ENCODE results near the gene ADAMTS8.

The ADAMTS8 gene

DNA sequence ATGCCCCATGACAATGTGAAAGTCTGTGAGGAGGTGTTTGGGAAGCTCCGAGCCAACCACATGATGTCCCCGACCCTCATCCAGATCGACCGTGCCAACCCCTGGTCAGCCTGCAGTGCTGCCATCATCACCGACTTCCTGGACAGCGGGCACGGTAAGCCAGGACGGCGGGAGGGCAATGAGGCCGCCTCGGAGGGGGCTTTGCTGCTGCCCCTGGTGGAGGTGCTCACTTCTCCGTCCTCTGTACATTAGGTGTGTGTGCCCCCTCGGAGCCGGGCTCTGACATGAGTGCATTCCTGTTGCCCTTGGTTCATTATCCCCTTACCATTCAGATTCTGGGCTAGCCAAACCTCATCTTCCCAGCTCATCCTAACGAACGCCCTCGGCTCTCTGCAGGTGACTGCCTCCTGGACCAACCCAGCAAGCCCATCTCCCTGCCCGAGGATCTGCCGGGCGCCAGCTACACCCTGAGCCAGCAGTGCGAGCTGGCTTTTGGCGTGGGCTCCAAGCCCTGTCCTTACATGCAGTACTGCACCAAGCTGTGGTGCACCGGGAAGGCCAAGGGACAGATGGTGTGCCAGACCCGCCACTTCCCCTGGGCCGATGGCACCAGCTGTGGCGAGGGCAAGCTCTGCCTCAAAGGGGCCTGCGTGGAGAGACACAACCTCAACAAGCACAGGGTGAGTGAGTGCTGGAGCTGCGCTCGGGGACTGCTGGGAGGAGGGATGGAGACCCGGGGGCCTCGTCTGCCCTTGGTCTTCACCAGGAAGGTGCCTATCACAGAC is 33.9 kb upstream of the ADAMTS8 start:
- DNase-seq (ENCODE audit: low read depth), result no peak

DNA sequence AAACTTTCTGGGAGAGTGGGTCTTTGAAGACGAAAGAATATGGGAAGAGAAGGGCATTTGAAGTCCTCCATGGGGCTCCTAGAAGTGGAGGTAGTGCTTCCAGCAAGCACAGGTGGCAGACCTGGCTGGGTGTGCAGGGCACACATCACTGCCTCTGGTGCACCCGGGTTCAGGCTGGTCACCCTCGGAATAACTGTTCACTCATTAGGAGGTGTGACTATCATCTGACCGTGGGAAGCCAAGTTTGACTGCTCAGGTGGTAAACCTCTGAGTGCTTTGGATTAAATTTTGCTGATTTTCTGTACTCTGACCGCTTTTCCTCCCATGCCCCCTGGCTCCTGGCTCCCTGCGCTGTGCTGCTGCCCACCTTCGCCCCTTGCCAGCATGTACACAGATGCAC is 31.1 kb upstream of the ADAMTS8 start:
- DNase-seq (ENCODE audit: low read depth), result no peak

DNA sequence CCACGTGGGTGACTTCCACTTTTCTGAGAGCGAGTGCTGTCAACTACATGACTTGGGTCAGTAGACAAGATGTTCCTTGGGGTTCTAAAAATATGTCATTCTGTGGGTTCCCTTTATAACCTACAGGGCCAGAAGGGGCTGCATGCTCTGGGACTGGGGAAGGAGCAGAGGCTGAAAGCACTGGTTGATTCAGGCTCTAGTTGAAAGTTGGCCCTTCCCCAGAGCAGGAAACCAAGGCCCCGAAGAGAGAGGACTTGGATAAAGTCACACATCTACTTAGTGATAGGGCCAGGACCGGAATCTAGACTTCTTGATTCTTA is 30.0 kb upstream of the ADAMTS8 start:
- no peak for DNase-seq (ENCODE audit: low read depth)

DNA sequence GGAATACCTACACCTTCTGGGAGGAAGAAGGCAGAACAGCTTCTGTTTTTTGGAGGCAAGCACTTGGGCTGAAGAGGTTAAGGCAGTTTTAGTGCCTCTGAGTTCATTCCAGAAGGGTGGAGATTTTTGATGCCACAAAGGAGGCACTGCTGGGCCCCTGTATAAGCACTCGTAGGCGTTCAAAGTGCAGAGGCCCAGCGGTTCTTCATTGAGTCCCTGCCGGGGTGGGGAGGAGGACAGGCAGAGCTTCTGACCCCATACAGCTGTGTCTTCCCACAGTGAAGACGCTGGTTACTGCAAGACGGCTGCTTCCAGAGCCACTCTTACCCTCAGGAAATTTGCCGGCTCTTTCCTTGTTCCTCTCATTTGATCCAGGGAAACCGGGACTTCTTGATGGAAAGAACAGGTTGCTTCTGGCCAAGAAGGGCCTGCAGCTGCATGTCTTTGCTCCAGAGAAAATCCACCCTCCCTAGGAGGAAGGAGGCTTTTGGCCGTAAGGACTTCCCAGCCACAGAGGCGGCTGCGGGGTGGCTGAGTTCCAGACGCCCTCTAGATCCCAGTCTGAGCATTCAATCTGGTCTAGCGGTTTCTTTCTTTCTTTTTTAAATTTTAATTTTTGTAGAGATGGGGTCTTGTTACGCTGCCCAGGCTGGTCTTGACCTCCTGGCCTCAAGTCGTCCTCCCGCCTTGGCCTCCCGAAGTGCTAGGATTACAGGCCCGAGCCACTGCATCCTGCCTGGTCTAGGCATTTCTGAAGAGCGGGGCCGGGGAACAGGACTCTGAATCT is 29.4 kb upstream of the ADAMTS8 start:
- DNase-seq (ENCODE audit: low read depth), result no peak

DNA sequence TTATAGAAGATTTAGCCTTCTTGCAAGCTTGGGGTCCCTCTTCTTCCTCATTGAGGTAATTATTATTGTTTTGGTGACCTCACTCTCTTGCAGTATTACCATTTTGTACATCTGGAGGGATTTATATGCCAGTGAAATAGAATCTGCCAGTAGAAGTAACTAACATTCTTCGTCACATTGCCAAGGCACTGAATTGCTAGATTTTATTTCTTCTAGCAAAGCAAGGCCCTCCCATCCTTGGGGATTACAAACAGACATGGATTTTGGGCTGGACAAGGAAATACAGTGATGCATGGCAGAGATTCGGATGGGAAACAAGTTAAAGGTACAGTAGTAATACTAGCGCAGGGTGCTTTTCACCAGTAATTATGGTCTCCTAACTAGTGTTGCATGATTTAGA is 27.9 kb upstream of the ADAMTS8 start:
- DNase-seq (ENCODE audit: low read depth), result no peak

DNA sequence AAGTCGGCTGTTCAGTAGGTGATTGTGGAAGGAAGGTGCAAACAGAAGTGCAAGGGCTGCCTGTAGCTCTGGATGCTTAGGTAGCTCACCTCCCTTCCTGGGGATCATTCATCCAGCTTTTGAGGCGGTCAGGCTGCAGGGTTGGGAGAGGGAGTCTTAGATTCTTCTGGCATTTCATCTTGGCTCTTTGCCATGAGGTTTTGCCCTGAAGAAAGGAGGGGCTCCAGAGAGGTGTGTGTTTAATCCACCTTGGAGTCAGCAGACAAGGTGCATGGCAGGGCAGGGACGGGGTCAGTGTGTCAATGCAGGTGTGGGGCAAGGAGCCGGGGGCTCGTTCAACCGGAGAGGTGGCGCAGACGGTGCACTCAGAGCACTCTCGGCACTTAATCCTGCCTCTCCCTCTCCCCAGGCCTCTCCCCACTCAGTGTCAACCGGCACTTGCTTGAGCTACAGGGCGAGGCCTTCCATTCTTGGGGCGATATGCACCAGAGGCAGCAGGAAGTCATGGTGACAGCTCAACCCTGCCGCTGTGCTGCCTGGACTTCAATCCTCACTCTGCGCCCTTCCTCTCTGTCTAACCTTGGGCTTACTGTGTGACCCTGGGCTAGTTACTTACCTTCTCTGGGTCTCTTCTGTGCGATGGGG is 27.2 kb upstream of the ADAMTS8 start:
- no peak for DNase-seq (ENCODE audit: low read depth)

DNA sequence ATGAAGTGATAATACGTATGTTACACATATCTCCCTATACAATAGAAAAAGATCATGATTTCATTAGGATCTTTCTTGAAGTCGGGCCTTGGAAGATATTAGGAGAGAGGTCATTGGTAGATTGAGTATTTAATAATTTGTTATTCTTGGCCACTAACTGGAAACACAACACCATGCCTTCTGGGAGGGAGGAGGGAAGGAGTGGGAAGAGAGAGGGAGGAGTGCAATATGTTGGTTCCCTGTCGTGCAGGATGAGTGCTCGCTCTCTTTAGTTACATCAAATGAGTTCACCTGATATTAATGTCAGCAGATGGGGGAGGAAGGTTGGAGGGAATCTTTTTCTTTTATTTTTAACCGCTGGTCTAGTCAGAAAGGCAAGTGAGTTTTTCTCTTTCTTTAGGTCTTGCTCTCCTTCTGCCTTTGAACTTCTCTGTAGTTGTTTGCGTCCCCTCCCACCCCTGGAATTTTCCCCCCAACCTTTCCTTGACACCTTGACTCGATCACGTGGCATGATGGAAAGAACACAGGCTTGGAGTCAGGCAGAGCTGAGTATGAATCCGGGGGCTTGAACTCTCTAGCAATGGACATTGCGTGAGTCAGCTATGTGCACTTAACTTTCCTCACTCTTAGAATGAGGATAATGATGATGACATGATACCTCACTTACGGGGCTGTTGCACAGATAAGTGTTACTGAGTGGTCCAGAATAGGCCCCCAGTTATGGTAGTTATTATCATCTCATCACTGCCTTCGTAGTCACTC is 26.3 kb upstream of the ADAMTS8 start:
- peak; percentile 41 for DNase-seq (ENCODE audit: low read depth)

DNA sequence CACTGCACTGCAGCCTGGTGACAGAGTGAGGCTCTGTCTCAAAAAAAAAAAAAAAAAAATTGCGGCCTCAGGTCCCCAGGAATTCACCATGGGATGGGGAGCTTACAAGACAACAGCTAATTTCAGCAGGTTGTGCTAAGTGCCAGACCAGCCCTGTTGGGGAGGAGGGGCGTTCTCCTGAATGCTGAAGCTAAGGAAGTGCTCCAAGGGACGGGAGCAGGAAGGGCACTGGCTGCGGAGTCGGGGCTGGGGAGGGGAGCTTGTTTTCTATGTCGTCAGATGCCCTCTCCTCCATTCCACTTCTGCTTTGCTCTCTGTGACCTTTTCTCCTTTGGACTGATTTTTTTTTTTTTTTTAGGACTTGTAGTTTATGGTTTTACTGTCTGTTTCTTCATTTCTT is 24.5 kb upstream of the ADAMTS8 start:
- no peak for DNase-seq (ENCODE audit: low read depth)

DNA sequence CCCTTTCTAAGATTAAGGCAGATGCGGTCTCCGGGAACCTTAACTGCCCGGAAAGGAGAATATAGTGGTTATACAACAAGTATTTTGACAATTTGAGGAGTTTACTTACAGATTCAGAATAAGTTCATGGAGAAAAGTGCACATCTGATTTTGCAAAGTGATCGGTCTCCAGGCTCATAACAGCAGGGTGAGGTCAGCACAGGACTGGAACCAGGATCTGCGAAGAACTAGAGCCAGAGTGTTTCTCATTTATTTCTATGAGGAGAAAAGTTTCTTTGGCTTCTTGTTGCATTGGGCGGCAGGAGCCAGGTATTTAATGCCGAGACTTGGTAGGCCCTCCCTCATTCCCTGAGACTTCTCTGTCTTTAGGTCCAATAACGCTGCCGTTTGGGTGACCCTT is 23.8 kb upstream of the ADAMTS8 start:
- no peak for DNase-seq (ENCODE audit: low read depth)

DNA sequence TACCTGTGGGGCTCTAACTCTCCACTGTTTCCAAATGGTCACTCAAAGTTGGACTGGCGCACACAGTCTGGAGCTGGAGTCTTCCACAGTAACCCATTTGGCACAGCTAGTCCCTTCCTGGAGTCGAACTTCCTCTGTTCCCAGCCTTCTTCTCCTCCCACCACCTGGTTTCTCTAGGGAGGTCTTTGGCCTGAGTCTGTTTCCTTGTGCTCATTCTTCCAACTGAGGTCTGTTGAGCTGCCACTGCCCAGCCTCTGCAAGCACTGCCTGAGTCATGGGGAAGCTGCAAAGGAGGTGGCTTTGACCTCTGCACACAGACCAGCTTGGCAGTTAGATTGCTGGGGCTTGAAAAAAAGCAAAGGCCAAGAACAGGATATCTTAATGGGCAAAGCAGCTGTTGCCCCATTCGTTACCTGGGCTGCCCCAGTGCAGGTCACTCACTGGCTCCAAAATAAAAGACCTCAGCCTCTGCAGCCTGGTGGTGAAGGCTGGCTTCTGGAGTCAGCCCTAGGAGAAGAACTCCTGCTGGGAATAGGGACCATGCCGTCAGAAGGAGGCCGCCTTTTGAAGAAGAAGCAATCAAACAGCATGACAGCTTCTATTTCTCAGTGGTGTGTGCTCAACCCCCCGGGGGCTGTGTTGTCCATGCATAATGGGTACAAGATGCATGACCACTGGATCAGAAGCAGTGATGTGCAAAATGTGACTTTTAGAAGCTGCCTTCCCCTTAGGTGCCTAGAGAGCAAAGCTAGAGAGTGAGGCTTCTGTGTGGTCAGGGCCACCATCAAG is 23.0 kb upstream of the ADAMTS8 start:
- DNase-seq (ENCODE audit: low read depth), result peak; percentile 76

DNA sequence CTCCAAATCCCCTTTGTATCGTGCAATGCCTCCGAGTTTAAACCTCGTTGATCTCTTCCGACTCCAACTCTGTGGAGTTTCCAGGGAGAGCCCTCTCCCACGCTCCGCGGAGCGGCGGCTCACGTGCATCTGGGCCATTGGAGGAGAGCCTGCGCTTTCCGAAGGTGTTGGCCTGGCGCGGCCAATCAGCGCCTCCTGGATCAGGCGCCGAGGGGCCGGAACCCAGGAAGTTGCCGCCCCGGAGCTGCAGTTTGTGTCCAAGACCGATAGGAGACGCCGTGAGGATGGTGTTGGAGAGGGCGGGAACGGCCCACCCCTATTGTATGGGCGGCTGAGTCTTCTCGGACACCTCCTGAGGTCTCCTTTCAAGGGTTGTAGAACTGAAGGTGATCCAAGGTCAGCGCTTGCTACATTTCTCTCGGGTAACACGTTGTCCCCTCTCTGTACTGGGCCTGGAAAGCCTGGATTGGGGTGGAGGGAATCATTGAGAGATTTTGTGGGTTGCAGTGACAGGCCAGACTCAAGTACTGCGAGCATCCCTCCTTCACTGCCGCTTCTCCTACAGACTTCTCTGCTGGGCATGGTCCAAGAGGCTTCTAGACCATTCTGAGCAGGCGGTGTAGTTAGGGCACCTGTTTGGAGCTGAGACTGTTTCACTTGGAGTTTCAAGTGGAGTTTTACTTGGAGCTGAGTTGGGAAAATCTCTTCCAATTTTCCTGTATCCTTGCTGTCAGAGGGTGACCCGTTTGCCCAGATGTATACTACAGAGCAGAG is 21.8 kb upstream of the ADAMTS8 start:
- peak; percentile 87 for DNase-seq (ENCODE audit: low read depth)

DNA sequence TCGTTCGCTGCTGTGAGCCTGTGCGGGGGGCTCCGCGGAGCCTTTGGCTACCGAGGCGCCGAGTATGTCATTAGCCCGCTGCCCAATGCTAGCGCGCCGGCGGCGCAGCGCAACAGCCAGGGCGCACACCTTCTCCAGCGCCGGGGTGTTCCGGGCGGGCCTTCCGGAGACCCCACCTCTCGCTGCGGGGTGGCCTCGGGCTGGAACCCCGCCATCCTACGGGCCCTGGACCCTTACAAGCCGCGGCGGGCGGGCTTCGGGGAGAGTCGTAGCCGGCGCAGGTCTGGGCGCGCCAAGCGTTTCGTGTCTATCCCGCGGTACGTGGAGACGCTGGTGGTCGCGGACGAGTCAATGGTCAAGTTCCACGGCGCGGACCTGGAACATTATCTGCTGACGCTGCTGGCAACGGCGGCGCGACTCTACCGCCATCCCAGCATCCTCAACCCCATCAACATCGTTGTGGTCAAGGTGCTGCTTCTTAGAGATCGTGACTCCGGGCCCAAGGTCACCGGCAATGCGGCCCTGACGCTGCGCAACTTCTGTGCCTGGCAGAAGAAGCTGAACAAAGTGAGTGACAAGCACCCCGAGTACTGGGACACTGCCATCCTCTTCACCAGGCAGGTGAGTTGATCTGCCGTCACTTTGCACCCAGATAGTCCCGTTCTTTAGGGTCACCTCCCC is 21.0 kb upstream of the ADAMTS8 start:
- DNase-seq (ENCODE audit: low read depth), result peak; percentile 25

DNA sequence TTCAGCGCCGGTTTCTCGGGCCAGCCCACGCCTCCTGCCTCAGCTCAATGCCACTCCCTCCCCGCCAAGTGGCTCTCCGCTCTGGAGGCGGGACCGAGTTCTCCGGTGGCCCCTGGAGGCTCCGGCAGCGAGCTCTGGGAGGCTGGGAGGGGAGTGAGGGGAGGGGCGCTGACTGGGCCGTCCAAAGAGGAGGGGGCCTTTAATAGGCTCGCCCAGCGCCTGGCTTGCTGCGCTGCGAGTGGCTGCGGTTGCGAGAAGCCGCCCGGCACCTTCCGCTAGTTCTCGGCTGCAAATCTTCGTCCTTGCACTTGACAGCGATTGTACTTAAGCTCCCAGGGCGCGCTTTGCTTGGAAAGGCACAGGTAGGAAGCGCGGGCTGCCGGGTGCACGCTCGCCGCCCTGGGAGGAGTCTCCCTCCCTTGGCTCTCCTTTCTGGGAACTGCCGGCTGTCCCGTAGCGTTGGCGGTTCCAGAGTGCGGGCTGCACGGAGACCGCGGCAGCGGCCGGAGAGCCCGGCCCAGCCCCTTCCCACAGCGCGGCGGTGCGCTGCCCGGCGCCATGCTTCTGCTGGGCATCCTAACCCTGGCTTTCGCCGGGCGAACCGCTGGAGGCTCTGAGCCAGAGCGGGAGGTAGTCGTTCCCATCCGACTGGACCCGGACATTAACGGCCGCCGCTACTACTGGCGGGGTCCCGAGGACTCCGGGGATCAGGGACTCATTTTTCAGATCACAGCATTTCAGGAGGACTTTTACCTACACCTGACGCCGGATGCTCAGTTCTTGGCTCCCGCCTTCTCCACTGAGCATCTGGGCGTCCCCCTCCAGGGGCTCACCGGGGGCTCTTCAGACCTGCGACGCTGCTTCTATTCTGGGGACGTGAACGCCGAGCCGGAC is 20.3 kb upstream of the ADAMTS8 start, which contains the start of gene ADAMTS15:
Gene ADAMTS15 (plus strand): TSS at position 230 of the 894 bp plus-strand sequence. CDS start 329 bp downstream, at position 559.
- peak; percentile 92 for DNase-seq (ENCODE audit: low read depth)

DNA sequence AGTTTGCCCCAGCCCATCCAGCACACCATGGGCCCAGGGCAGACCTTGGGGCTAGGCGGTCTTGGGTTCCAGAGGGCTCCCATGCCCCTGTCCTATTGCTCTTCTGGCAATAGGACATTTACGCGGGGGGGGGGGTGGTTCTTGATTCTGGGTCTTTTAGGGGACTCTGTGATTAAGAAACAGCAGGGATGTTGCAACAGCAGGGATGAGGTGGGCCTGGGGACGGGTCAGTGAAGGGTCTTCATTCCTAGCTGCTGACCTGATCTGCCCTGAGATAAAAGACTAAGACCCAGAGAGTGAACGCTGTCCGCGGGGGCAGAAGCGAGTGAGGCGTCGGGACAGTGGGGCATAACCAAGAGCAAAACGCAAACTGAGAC is 19.6 kb upstream of the ADAMTS8 start:
- DNase-seq (ENCODE audit: low read depth), result no peak

DNA sequence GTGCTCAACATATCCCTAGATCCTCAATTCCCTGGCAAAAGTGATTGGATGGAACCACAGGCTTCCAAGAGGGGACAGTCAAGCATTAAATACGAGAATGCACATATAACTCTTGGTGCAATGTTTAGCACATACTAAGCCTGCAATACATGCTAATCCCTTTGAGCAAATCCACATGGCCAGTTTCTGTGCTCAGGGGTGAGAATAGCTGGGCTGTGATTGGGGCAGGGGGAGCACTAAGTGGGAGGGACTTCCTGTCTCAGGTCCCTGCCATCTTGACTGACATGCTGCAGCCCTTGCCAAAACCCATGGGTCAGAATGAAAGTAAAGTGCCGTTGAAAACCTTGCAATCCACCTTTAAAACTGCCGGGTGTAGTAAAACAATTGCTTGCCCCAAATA is 17.4 kb upstream of the ADAMTS8 start:
- no peak for DNase-seq (ENCODE audit: low read depth)

DNA sequence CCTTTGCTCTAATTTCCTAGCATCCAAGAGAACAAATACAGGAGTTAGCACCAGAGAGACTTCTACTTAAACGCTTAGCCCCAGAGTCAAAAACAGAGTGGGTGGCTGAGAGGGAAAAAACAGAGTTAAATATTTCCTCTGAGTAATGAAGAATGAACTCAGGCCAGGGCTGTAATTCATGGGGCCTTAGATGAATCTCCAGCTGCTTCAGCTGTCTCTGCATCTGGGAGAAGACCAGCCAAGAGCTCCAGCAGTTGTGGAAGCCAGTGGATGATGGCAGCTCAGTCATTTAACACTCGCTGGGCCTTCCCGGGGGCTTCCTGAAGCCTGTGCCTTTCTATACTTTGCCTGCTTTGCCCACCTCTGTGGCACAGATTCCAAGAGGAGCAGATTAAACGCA is 14.3 kb upstream of the ADAMTS8 start:
- DNase-seq (ENCODE audit: low read depth), result peak; percentile 71

DNA sequence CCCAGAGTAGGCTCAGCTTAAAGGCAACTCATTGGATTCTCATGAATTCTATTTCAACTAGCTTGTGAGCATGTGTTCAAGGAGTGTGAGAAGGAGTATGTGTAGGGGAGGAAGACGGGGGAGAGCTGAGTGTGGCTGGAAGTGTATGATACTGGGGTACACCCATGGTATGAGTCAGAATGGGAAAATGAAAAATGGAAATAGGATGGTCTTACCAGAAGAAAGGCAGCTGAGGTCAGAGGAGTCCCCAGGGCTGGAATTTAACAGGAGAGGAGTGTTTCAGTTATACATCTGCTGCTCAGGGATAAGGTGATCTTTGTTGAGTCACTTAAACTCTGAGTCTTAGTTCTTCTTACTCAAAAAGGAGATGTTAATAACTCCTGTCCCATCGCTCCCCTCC is 13.3 kb upstream of the ADAMTS8 start:
- no peak for DNase-seq (ENCODE audit: low read depth)

DNA sequence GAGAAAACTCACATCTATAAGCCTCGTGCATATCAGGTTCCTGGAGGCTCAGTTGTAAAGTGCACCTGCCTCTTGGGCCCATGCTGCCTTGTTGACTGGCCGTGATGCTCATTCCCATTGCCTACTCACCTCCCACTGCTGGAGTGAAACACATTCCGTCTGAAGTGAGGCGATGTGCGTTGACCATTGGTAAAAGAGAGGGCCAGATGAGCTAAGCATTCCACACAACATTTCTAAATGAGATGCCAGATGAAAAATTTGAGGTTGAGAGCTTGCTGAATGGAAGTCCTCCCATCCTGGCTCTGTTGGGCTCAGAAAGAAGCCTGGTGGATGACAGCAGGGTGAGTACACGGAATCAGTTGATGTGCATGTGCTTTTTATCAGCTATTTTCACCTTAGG is 11.5 kb upstream of the ADAMTS8 start:
- DNase-seq (ENCODE audit: low read depth), result no peak

DNA sequence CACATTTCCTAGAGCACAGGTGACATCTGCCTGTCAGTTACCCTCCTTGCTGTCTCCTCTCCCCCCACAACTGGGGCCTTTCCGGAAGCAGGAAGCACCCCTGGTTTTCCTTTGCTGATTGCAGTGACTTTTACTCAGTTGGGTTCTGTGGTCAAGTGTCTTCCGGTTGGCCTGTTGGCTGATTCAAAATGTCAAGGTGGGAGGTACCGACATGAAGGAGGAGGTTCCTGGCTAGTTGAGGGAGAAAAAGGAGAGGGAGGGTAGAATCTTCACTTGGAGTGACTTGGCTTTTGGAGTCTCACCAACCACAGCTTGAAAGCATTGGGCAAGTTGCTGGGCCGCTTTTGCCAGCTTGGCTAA is 10.7 kb upstream of the ADAMTS8 start:
- DNase-seq (ENCODE audit: low read depth), result no peak
